Muscle of leg (tissue), 11 donors: ENCODE measurements around the gene DLX4. TPM values are rescaled to one million over a fixed set of nuclear protein-coding genes. Genes with fewer than 3 reads are reported as not detected.

Source experiments
- DNase-seq: peaks from one replicate; pipeline ENCODE4 v3.0.0; 2013
- H3K27ac ChIP-seq: one replicate; pipeline ENCODE4 v1.5.1; 2013; ENCODE audit warnings: mild to moderate bottlenecking, low read length, control low read depth
- H3K27me3 ChIP-seq: one replicate; pipeline ENCODE4 v1.6.1; 2013; ENCODE audit warnings: low read length; ENCODE audit not compliant: control insufficient read depth, insufficient read depth
- H3K36me3 ChIP-seq: one replicate; pipeline ENCODE4 v1.6.1; 2013; ENCODE audit warnings: low read length; ENCODE audit not compliant: control insufficient read depth, insufficient read depth
- H3K4me1 ChIP-seq: one replicate; pipeline ENCODE4 v1.6.1; 2013; ENCODE audit warnings: low read length; ENCODE audit not compliant: control insufficient read depth, insufficient read depth
- H3K4me3 ChIP-seq: one replicate; pipeline ENCODE4 v1.5.1; 2013; ENCODE audit warnings: low read length, control low read depth
- H3K9me3 ChIP-seq: replicated peaks from 2 replicates; pipeline ENCODE4 v1.6.1; 2013; ENCODE audit warnings: low read depth, low read length; ENCODE audit not compliant: control insufficient read depth
- WGBS: methylation state at CpG from one replicate; pipeline ENCODE4 v1.1.5; 2013; ENCODE audit warnings: missing lambda C conversion rate; ENCODE audit not compliant: insufficient coverage; 5-methylcytosine and 5-hydroxymethylcytosine counted together
- polyA plus RNA-seq, 8 donors: library from polyadenylated mRNA; unstranded; fragments of 120-200 nt; gene quantifications; one replicate each; pipeline versions ENCODE4 v1.2.1 to v1.2.3, GENCODE V29; 2013; ENCODE audit warnings: inconsistent platforms in 1 of 8, low replicate concordance in 1 of 8; ENCODE audit not compliant: insufficient read length in 8 of 8, insufficient read depth in 1 of 8
- total RNA-seq: library from RNA; stranded (reverse); fragments of 120-200 nt; gene quantifications from one replicate; pipeline ENCODE4 v1.2.4, GENCODE V29; 2013

DLX4 gene
- total and polyA plus RNA-seq, 9 donors = 0.09 to 0.57 (median 0.27) TPM

DNA sequence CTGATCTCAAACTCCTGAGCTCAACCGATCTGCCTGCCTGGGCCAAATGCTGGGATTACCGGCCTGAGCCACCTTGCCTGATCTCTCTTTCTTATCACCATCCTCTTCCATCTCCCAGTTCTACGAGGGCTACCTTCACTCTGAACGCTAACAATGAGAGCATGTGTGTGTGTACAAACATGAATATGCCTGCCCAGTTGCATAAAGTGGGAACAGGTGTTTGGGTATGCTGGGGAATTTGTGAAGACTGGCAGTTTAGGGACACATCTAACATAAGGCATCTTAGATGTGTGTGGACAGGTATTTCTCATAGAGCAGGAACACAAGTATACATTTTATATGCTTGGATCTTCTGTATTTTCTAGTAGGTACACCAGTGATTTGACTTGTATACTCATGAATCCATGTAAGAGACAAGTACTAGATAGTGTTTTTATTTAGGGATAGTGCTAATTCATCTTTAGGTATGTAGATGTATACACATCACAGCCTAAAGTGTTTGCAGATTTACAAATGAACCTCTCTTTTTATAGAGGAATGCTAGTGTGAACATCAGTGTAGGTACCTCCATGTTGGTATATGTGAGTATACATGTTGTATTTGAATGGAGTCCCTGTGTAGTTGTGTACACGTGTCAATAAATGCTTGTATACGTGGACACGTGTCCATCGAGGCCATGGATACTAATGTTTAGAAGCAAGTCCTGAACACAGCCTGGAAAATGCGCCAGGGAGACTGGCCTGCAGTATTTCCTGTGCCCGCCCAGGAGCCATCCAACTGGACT lies 1.2 kb upstream of the DLX4 start:
- Histone ChIP-seq H3K4me1 (peaks cover 47% of the 10 kb centered on the region), H3K27ac (no peak overlapping the region), H3K9me3 (no peaks in the 10 kb centered on the region), H3K27me3 (peaks cover 97% of the 10 kb centered on the region), H3K4me3 (peak overlapping the region; percentile 13), H3K36me3 (no peaks in the 10 kb centered on the region)
- 3% methylated on average over 4 of the region's 10 CpGs for WGBS
- DNase-seq = no peak

DNA sequence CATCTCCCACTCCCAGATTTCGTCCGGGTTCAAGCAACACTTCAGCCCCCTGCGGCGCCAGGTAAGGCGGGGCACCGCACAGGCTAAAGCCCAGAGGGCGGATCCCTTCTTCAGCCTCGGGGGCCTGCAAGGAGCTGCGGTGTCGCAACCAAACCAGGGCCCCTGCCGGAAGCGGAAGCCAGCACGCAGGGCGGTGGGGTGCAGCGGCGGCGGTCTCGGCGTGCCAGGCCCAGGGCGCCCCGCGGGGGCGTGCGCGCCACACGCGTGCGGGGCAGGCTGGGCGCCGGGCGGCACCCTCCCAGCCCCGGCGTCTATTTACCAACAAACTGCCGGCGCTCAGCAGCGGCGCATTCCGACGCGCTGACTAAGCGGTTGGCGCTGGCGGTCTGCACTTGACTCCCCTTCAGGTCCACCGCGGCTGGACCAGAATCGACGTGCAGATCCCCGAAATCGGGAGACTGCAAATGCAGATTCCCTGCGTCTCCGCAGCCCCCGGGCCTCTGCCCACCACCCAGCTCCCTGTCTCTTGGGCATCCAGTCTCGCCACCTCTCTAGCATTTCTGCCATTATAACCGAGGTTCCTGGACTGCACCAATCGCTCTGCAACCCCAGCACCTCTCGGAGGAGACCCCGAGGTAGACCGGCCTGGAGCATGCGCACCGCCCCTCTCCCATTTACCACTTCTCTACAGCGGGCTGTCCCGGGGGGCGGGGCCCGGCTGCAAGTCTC lies 421 bp upstream of the DLX4 start:
- Histone ChIP-seq H3K4me3 (peak overlapping the region; percentile 38), H3K27ac (no peak overlapping the region), H3K36me3 (no peaks in the 10 kb centered on the region), H3K4me1 (peaks cover 47% of the 10 kb centered on the region), H3K27me3 (peaks cover 97% of the 10 kb centered on the region), H3K9me3 (no peaks in the 10 kb centered on the region)
- DNase-seq = peak; percentile 65
- WGBS = under 1% methylated on average over 59 of the region's 64 CpGs

DNA sequence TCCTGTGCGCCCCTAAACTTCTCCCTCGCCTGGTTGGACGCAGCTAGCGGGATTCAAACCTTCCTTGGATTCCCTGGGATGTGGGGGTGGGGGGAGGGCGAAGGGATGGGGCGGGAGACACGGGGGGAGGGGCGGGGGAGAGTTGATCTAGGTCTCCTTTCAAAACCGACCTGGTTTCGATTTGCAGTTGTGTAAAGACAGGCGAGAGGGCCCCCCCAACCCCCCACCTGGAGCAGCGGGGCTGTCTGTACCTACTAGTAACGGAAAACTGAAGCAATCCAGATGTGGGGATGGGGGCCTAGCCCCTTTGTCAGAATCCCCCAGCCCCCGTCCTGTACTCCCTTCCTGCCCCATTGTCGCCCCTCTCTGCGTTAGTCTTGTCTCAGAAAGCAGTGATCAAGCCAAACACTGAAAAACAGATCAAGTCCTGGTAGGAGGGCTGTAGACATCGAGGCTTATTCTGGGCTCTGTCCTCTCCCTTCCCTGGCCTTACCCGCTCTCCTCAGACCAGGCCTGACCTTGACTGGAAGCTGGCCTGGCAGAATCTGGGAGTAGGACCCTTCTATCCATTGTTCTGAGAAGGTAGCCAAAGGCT lies 902 bp downstream of the DLX4 start:
- no peak for DNase-seq
- peaks cover 97% of the 10 kb centered on the region for H3K27me3 ChIP-seq
- no peaks in the 10 kb centered on the region for H3K36me3 ChIP-seq
- no peak overlapping the region for H3K4me3 ChIP-seq
- no peaks in the 10 kb centered on the region for H3K9me3 ChIP-seq
- no peak overlapping the region for H3K27ac ChIP-seq
- 11% methylated on average over 4 of the region's 18 CpGs for WGBS
- H3K4me1 ChIP-seq = peaks cover 35% of the 10 kb centered on the region

DNA sequence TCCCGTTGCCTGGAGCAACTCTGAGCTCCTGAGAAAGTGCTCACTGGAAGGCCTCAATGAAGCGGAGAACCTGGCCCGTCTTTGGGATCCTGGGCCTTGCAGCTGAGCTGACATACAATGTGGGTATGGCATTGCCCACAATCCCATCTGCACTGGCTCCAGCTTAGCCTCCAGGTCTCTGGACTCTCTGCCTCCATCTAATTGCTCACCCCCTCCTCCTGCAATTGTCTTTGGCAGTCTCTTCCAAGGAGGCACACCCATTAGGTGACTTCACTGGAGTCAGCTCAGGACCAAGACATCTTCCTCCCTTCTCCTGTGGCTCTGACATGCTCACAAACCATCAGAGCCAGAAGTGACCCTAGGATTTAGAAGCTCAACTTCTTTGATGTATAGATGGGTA lies 1.5 kb downstream of the DLX4 start:
- DNase-seq = no peak
- Histone ChIP-seq H3K27me3 (peaks cover 97% of the 10 kb centered on the region), H3K36me3 (no peaks in the 10 kb centered on the region), H3K27ac (no peak overlapping the region), H3K4me1 (peaks cover 33% of the 10 kb centered on the region), H3K4me3 (no peak overlapping the region), H3K9me3 (no peaks in the 10 kb centered on the region)
- 44% methylated on average over 3 of the region's 3 CpGs for whole genome bisulfite sequencing

DNA sequence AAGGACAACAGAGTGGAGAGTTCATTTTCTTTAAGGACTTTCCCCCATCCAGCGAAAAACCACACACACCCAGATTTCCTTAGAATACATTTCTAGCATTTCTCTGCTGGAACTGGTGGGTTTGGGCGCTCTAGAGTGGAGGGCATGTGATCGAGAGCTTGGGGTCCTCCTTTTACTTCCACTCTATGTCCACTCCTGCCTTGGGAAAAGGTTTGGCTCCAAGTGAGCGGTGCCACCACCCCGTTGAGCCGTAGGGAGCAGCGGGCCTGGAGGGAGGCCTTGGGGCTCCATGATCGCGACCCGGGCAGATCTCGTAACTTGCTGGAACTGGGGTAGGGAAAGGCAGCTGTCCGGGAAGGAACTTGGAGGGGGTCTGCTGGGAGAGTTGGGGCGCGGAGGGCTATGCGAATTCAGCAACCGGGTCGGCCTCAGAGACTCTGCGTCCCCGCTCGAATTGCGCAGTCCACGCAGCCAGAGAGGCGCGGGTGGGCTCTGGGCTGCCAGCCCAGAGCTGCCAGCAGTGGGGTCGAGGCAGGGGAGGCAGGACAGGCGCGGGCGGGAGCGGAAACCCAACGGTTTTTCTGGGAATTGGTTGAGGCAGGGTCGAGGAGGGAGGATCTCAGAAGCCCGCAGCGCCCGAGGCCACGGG lies 2.3 kb downstream of the DLX4 start:
- no peak overlapping the region for H3K4me3 ChIP-seq
- 4% methylated on average over 29 of the region's 35 CpGs for WGBS
- H3K9me3 ChIP-seq = no peaks in the 10 kb centered on the region
- H3K27ac ChIP-seq = no peak overlapping the region
- no peaks in the 10 kb centered on the region for H3K36me3 ChIP-seq
- H3K27me3 ChIP-seq = peaks cover 97% of the 10 kb centered on the region
- peaks cover 33% of the 10 kb centered on the region for H3K4me1 ChIP-seq
- DNase-seq = no peak

DNA sequence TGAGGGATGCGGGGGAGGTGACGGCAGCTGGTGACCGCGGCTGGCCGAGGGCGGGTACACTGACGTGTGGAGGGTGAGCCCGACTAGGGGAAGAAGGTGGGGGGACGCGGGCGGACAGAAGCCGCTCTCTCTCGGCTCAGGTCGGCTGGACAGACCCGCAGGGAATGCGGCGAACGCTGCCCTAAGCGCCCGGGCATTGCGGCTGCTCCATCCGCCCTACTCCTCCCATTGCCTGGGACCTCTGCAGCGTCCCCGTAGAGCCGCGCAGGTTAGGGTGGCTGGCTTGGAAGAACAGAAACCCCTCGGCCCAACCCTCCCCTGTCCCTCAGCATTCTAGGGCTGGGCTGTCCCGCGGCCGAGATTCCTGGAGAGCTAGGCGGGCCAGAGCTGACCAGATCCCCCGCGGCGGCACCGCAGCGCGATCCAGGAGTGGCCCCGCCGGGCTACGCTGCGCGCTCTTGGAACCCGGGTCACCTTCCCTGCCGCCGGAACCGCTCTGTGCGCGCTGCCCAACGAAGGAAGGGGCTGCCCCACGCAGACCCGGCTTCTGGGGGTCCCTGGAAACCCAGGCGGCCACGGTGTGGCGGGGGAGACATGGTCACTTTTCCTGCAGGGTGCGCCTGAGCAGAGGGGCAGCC lies 3.0 kb downstream of the DLX4 start:
- Histone ChIP-seq H3K9me3 (no peaks in the 10 kb centered on the region), H3K4me1 (peaks cover 33% of the 10 kb centered on the region), H3K27me3 (peaks cover 97% of the 10 kb centered on the region), H3K36me3 (no peaks in the 10 kb centered on the region), H3K4me3 (no peak overlapping the region), H3K27ac (no peak overlapping the region)
- WGBS = under 1% methylated on average over 46 of the region's 55 CpGs
- DNase-seq = peak; percentile 11

DNA sequence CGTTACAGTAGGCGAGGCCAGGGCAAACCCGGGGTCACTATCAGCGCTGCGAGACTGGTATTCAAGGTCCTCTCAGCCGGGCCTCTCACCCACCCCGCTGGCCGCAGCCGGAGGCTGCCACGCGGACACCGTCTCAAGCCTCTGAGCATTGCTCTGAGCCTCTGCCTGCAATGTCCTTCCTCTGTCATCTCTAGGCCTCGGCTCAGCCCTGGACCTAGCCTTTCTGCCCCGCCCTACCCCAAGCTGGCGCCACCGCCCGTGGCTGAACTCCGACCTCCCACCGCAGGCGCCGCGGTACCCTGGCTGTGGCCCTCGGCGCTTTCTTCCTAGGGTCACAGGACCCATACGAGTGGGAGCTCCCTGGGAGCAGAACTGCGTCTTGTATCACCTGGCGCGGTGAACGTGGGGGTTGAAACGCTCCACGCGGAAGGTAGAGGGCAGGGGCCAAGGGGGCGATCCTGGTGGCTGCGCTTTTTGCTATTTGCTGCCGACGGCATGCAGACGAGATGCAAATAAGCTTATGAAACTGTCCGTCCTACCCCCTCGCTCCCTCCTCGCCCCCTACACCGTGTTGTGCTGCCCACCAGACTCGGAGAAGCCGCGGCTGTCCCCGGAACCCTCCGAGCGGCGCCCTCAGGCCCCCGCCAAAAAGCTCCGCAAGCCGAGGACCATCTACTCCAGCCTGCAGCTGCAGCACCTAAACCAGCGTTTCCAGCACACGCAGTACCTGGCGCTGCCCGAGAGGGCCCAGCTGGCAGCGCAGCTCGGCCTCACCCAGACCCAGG lies 3.7 kb downstream of the DLX4 start:
- DNase-seq = no peak
- Histone ChIP-seq H3K27me3 (peaks cover 97% of the 10 kb centered on the region), H3K9me3 (no peaks in the 10 kb centered on the region), H3K36me3 (no peaks in the 10 kb centered on the region), H3K27ac (no peak overlapping the region), H3K4me3 (no peak overlapping the region), H3K4me1 (peaks cover 33% of the 10 kb centered on the region)
- 2% methylated on average over 54 of the region's 57 CpGs for WGBS

DNA sequence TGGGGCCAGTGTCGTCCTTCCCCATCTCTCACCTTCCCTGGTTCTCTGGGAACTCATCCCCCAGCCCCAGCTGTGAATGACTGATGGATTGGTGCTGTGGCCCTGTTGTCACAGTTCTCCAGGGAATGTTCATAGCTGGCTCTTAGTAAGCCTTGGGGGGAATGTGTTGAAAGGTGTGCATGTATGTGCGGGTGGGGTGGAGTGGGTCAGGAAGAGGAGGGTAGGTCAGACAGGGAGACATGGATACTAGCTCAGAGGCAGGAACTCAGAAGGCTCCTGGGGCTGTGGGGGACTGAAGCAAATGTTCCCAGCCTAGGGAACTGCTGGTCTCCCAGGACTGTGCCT lies 4.3 kb downstream of the DLX4 start:
- Histone ChIP-seq H3K4me1 (peaks cover 32% of the 10 kb centered on the region), H3K9me3 (no peaks in the 10 kb centered on the region), H3K27me3 (peaks cover 99% of the 10 kb centered on the region), H3K4me3 (no peak overlapping the region), H3K36me3 (no peaks in the 10 kb centered on the region), H3K27ac (no peak overlapping the region)
- 0% methylated on average over 2 of the region's 2 CpGs for WGBS
- no peak for DNase-seq

DNA sequence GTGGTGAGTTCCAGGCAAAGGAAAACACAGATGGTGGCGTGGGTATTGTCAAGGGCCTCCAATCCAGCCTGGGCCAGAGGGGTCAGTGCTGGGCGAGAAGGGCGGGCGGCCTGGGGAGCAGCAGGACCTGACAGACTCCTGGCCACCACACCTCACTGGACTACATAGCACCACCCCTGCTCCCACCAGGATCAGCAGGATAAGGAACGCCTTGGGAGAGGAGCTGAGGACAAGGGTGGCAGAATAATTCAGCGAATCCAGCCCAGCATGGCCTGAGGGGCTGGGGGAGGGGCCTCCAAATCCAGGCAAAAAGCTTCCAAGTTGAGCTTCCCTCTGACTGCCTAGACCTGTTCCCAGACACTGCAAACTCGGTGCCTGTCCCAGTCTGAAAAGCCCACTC lies 6.5 kb downstream of the DLX4 start:
- no peak overlapping the region for H3K4me3 ChIP-seq
- no peaks in the 10 kb centered on the region for H3K9me3 ChIP-seq
- peaks cover 16% of the 10 kb centered on the region for H3K4me1 ChIP-seq
- 52% methylated on average over 2 of the region's 7 CpGs for WGBS
- H3K27me3 ChIP-seq = peaks cover 98% of the 10 kb centered on the region
- no peak for DNase-seq
- no peaks in the 10 kb centered on the region for H3K36me3 ChIP-seq
- H3K27ac ChIP-seq = no peak overlapping the region
